ENCODE measurements around the gene GBGT1. TPM values are rescaled to one million over a fixed set of nuclear protein-coding genes. Genes with fewer than 3 reads are reported as not detected.
A peak's percentile ranks its signal among the peaks of the same experiment; 100 is the strongest.

The GBGT1 gene
- total RNA-seq, 2 donors from 2014 or later, result 15.5 to 16.8 TPM

GRCh38 chr9:133114886-133115603, 48.7 kb downstream of the GBGT1 start:
- no peak overlapping the region for H3K4me3 ChIP-seq
- H3K36me3 ChIP-seq, result peaks cover 16% of the 10 kb centered on the region
- H3K4me1 ChIP-seq, result peaks cover 1 to 88% of the 10 kb centered on the region in 2 donors
- no peak for TF ChIP-seq CTCF (IDR thresholded peaks at IDR 0.05)
- DNase-seq (ENCODE audit: low spot score), result no peak
- no peaks in the 10 kb centered on the region for H3K9me3 ChIP-seq
- H3K27ac ChIP-seq, result peak overlapping the region; percentile 77 to 89
- H3K27me3 ChIP-seq, result no peaks in the 10 kb centered on the region

- no peak for TF ChIP-seq CTCF (IDR thresholded peaks at IDR 0.05)
- no peak overlapping the region for H3K4me3 ChIP-seq
- no peaks in the 10 kb centered on the region for H3K27me3 ChIP-seq
- no peaks in the 10 kb centered on the region for H3K9me3 ChIP-seq
- peaks cover 0 to 79% of the 10 kb centered on the region in 2 donors for H3K4me1 ChIP-seq
- H3K27ac ChIP-seq, result peak overlapping the region; percentile 77 to 89
- DNase-seq (ENCODE audit: low spot score), result no peak
- peaks cover 25% of the 10 kb centered on the region for H3K36me3 ChIP-seq
Measured at GRCh38 chr9:133113949-133114885, 49.5 kb downstream of the GBGT1 start.

- no peak for TF ChIP-seq CTCF (IDR thresholded peaks at IDR 0.05)
- Histone ChIP-seq H3K27ac (peak overlapping the region; percentile 77 to 89), H3K4me3 (no peak overlapping the region), H3K4me1 (peaks cover 0 to 71% of the 10 kb centered on the region in 2 donors), H3K27me3 (no peaks in the 10 kb centered on the region), H3K36me3 (peaks cover 33% of the 10 kb centered on the region), H3K9me3 (no peaks in the 10 kb centered on the region)
- DNase-seq (ENCODE audit: low spot score), result no peak
Measured at GRCh38 chr9:133113163-133113948, 50.4 kb downstream of the GBGT1 start.

- H3K4me3 ChIP-seq, result no peak overlapping the region
- TF ChIP-seq CTCF (IDR thresholded peaks at IDR 0.05), result no peak
- peaks cover 0 to 64% of the 10 kb centered on the region in 2 donors for H3K4me1 ChIP-seq
- H3K27me3 ChIP-seq, result no peaks in the 10 kb centered on the region
- DNase-seq (ENCODE audit: low spot score), result no peak
- peak overlapping the region; percentile 77 to 89 for H3K27ac ChIP-seq
- no peaks in the 10 kb centered on the region for H3K9me3 ChIP-seq
- peaks cover 40% of the 10 kb centered on the region for H3K36me3 ChIP-seq
Measured at GRCh38 chr9:133112663-133113026, 51.1 kb downstream of the GBGT1 start.

- Histone ChIP-seq H3K4me3 (no peak overlapping the region), H3K36me3 (peaks cover 47% of the 10 kb centered on the region), H3K9me3 (no peaks in the 10 kb centered on the region), H3K27me3 (no peaks in the 10 kb centered on the region), H3K4me1 (peaks cover 0 to 58% of the 10 kb centered on the region in 2 donors), H3K27ac (peak overlapping the region; percentile 77 to 89)
- TF ChIP-seq CTCF (IDR thresholded peaks at IDR 0.05), result no peak
- no peak for DNase-seq (ENCODE audit: low spot score)
Measured at GRCh38 chr9:133111808-133112662, 51.7 kb downstream of the GBGT1 start.
